MM.1S (cell line): ENCODE results near the gene STOX2.

Source experiments
- DNase-seq: peaks from one replicate; pipeline ENCODE4 v3.0.0-alpha.2; 2015
- H2AFZ ChIP-seq: fragments of 300-600 bp; sonication (generic); 2 replicates; pipeline ENCODE4 v1.6.0; 2016; ENCODE audit warnings: antibody characterized with exemption, low read length
- H3F3A ChIP-seq: fragments of 300-600 bp; sonication (generic); 2 replicates; pipeline ENCODE4 v1.6.1; 2016; ENCODE audit warnings: mild to moderate bottlenecking, antibody characterized with exemption, low read length, moderate library complexity, mixed read lengths; ENCODE audit not compliant: insufficient read depth
- H3K27ac ChIP-seq: fragments of 300-600 bp; sonication (generic); 2 replicates; pipeline ENCODE4 v1.5.1; 2016; ENCODE audit warnings: mild to moderate bottlenecking, low read length
- H3K27me3 ChIP-seq: fragments of 300-600 bp; sonication (generic); replicated peaks from 2 replicates; pipeline ENCODE4 v1.6.0; 2016; ENCODE audit warnings: low read length; ENCODE audit not compliant: insufficient read depth
- H3K36me3 ChIP-seq: fragments of 300-600 bp; sonication (generic); replicated peaks from 2 replicates; pipeline ENCODE4 v1.6.1; 2016; ENCODE audit warnings: mild to moderate bottlenecking, low read length, mixed read lengths; ENCODE audit not compliant: insufficient read depth
- H3K4me1 ChIP-seq: fragments of 300-600 bp; sonication (generic); 2 replicates; pipeline ENCODE4 v1.6.1; 2016; ENCODE audit warnings: low read length, mixed read lengths
- H3K4me2 ChIP-seq: fragments of 300-600 bp; sonication (generic); 2 replicates; pipeline ENCODE4 v1.6.0; 2016; ENCODE audit warnings: low read depth, low read length
- H3K4me3 ChIP-seq: fragments of 300-600 bp; sonication (generic); 2 replicates; pipeline ENCODE4 v1.5.1; 2016; ENCODE audit warnings: low read length, mixed read lengths
- H3K79me2 ChIP-seq: fragments of 300-600 bp; sonication (generic); 2 replicates; pipeline ENCODE4 v1.6.1; 2016; ENCODE audit warnings: mixed run types, low read length, mixed read lengths
- H3K9ac ChIP-seq: fragments of 300-600 bp; sonication (generic); 2 replicates; pipeline ENCODE4 v1.6.1; 2016; ENCODE audit warnings: low read length, mixed read lengths
- H3K9me2 ChIP-seq: fragments of 300-600 bp; sonication (generic); replicated peaks from 2 replicates; pipeline ENCODE4 v1.6.1; 2016; ENCODE audit warnings: mild to moderate bottlenecking, low read length, mixed read lengths; ENCODE audit not compliant: insufficient read depth
- H3K9me3 ChIP-seq: fragments of 300-600 bp; sonication (generic); replicated peaks from 2 replicates; pipeline ENCODE4 v1.6.1; 2016; ENCODE audit warnings: mild to moderate bottlenecking, low read length, mixed read lengths; ENCODE audit not compliant: insufficient read depth
- H4K20me1 ChIP-seq: fragments of 300-600 bp; sonication (generic); 2 replicates; pipeline ENCODE4 v1.6.1; 2016; ENCODE audit warnings: mild to moderate bottlenecking, low read length, moderate library complexity, mixed read lengths; ENCODE audit not compliant: insufficient read depth
- CTCF ChIP-seq: fragments of 300-600 bp; sonication (generic); IDR thresholded peaks from 2 replicates; pipeline ENCODE4 v1.5.1; 2016; ENCODE audit warnings: antibody characterized with exemption, low read length, mixed read lengths
- EZH2 ChIP-seq: fragments of 300-600 bp; sonication (generic); optimal IDR thresholded peaks from 2 replicates; pipeline ENCODE3; 2017; ENCODE audit warnings: low read depth, mild to moderate bottlenecking, antibody characterized with exemption, low read length, mixed read lengths
- EZH2phosphoT487 ChIP-seq: fragments of 300-600 bp; sonication (generic); IDR thresholded peaks from 2 replicates; pipeline ENCODE4 v1.6.1; 2018; ENCODE audit warnings: antibody characterized with exemption, low read length

STOX2 gene

GRCh38 chr4:183861426-183861825 lies 43.7 kb upstream of the STOX2 start:
- H3K4me3 ChIP-seq: no peak overlapping the region
- H2AFZ ChIP-seq: no peak overlapping the region
- H3K27me3 ChIP-seq: no peaks in the 10 kb centered on the region
- no peaks in the 10 kb centered on the region for H3F3A ChIP-seq
- TF ChIP-seq EZH2: no peak
- no peak for TF ChIP-seq EZH2phosphoT487
- no peak for TF ChIP-seq CTCF
- no peak overlapping the region for H3K9ac ChIP-seq
- no peaks in the 10 kb centered on the region for H3K79me2 ChIP-seq
- H4K20me1 ChIP-seq: no peaks in the 10 kb centered on the region
- H3K9me3 ChIP-seq: no peaks in the 10 kb centered on the region
- H3K4me1 ChIP-seq: no peaks in the 10 kb centered on the region
- H3K36me3 ChIP-seq: no peaks in the 10 kb centered on the region
- H3K4me2 ChIP-seq: no peak overlapping the region
- H3K27ac ChIP-seq: no peak overlapping the region
- DNase-seq: no peak
- H3K9me2 ChIP-seq: no peaks in the 10 kb centered on the region

- H2AFZ ChIP-seq: no peak overlapping the region
- H3K4me3 ChIP-seq: no peak overlapping the region
- H3K9me2 ChIP-seq: no peaks in the 10 kb centered on the region
- H3K9me3 ChIP-seq: no peaks in the 10 kb centered on the region
- no peaks in the 10 kb centered on the region for H3K4me1 ChIP-seq
- H3K79me2 ChIP-seq: no peaks in the 10 kb centered on the region
- no peak overlapping the region for H3K27ac ChIP-seq
- H3K36me3 ChIP-seq: no peaks in the 10 kb centered on the region
- H3K4me2 ChIP-seq: no peak overlapping the region
- no peak for DNase-seq
- H3K27me3 ChIP-seq: no peaks in the 10 kb centered on the region
- H4K20me1 ChIP-seq: no peaks in the 10 kb centered on the region
- no peak overlapping the region for H3K9ac ChIP-seq
- TF ChIP-seq EZH2phosphoT487 (no peak), CTCF (no peak), EZH2 (no peak)
- no peaks in the 10 kb centered on the region for H3F3A ChIP-seq
Measured at GRCh38 chr4:183863155-183863825, 41.8 kb upstream of the STOX2 start.

- DNase-seq: no peak
- H2AFZ ChIP-seq: no peak overlapping the region
- no peaks in the 10 kb centered on the region for H3K27me3 ChIP-seq
- no peak overlapping the region for H3K9ac ChIP-seq
- H3K36me3 ChIP-seq: no peaks in the 10 kb centered on the region
- H3K4me3 ChIP-seq: no peak overlapping the region
- no peaks in the 10 kb centered on the region for H3K4me1 ChIP-seq
- TF ChIP-seq EZH2 (no peak), CTCF (no peak), EZH2phosphoT487 (no peak)
- no peaks in the 10 kb centered on the region for H3K9me2 ChIP-seq
- H3K79me2 ChIP-seq: no peaks in the 10 kb centered on the region
- H4K20me1 ChIP-seq: no peaks in the 10 kb centered on the region
- no peak overlapping the region for H3K4me2 ChIP-seq
- no peaks in the 10 kb centered on the region for H3F3A ChIP-seq
- no peak overlapping the region for H3K27ac ChIP-seq
- no peaks in the 10 kb centered on the region for H3K9me3 ChIP-seq
Measured at GRCh38 chr4:183867247-183867646, 37.9 kb upstream of the STOX2 start.
